IPS DF 19.7 (cell line): ENCODE measurements around the gene HECTD4.
"Not testable (repeated sequence)": the region's sequence is repeated elsewhere in the genome, so short reads cannot be mapped to it uniquely, and the experiment has no call there.

ENCODE experiments used
- DNase-seq: peaks from one replicate; pipeline ENCODE4 v3.0.0-alpha.2; 2013; ENCODE audit warnings: low read depth, low spot score

HECTD4 gene

DNA sequence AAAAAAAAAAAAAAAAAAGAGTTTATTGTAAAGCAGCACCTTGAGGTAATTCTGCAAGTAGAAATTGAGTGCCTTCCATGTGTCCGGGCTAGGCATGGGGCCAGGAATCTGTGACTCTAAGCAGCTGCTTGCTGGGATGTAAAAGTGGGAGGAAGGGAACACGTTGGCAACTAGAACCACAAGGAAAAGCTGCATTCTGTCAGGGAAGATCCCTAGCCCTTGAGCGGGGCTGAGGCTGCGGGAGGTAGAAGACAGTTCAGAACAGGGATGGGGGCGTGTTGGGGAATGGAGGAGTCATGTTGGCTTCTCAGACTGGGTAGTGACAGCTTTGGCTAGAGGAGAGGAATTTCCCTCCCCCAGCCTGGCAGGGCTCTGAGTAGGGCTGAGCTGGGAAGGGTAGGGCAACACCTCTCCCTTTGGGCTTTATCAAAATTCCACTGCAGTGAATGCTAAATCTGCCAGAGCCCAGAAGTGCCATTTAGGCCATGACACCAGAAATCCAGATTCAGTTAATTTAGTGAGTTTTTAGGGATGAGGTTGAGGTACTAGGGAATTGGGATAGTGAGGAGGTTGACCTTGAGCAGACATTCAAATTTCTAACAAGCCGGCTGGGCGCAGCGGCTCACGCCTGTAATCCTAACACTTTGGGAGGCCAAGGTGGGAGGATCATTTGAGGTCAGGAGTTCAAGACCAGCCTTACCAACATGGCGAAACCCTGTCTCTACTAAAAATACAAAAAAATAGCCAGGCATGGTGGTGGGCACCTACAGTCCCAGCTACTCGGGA, 260.3 kb downstream of the HECTD4 start:
- no peak for DNase-seq

DNA sequence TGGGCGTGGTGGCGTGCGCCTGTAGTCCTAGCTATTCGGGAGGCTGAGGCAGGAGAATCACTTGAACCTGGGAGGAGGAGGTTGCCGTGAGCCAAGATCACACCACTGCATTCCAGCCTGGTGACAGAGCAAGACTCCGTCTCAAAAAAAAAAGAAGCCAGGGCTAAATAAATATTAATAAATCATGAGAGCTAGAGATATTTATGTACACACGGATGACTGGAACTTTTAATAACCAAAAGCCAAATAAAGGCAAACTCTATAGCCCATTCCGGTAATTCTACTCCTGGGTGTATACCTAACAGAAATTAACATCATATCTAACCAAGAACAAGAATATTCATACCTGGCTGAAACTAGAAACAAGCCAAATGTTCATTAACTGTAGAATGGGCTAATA, 264.5 kb downstream of the HECTD4 start:
- no peak for DNase-seq

- DNase-seq: peak; percentile 82
Measured at GRCh38 chr12:112116232-112117060, 265.8 kb downstream of the HECTD4 start.

- DNase-seq: no peak
Measured at GRCh38 chr12:112115259-112116045, 266.8 kb downstream of the HECTD4 start.

DNA sequence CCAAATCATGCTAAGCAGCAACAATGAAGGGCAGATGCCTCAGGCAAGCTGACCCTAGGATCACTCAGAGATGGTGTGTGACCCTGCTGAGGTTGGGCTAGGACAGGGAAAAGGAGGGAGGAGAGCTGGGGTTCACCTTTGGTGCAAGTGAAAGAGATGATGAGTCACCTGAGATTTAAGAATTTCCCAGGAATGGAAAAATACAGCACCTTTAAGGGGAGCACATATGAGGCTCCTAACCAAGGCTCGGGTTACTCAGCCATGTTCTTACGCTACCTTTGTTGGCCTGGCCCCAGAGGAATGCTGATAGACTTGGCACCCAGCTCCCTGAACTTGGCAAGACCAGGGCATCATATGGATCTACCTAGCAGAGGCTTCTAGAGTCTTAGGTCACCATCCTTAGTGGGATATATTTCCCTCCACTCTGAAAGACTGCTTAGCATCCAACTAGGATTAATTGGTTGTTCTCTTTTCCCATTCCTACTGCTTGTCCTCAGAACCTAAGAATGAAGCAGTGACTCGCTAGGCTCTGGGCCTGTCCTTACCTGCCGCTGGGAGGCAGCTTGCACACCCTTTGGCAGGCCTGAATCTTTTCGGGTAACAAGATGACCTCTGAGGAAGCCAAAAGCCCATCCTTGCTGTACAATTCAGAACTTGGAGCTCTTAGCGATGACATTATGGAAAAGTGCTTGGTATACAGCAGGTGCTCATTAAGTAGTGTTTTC, 269.7 kb downstream of the HECTD4 start:
- DNase-seq: peak; percentile 30

DNA sequence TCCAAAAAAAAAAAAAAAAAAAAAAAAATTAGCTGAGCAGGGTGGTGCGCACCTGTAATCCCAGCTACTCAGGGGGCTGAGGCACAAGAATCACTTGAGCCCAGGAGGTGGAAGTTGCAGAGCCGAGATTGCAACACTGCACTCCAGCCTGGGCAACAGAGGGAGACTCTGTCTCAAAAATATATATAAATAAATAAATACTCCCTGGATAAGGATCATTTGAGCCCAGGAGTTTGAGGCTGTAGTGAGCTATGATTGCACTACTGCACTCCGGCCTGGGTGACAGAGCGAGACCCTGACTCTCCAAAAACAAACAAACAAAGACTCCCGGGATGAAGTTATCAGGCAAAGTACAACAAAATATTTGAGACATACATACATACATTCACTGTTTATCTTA, 270.3 kb downstream of the HECTD4 start:
- no peak for DNase-seq

DNA sequence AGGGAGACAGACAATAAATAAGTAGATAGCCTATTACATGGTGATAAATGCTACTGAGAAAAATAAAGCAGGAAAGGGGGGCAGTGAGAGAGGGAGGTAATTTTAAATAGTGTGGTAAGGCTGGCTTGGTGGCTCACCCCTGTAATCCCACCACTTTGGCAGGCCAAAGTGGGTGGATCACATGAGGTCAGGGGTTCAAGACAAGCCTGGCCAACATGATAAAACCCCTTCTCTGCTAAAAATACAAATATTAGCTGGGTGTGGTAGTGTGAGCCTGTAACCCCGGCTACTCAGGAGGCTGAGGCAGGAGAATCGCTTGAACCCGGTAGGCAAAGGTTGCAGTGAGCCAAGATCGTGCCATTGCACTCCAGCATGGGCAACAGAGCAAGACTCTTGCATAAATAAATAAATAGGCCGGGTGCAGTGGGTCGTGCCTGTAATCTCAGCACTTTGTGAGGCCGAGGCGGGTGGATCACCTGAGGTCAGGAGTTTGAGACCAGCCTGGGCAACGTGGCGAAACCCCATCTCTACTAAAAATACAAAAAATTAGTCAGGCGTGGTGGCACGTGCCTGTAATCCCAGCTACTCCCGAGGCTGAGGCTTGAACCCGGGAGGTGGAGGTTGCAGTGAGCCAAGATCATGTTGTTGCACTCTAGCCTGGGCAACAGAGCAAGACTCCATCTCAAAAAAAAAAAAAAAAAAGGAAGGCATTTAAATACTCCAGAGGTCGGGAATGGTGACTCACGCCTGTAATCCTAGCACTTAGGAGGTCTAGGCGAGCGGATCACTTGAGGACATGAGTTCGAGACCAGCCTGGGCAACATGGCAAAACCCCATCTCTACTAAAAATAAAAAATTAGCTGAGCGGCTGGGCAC, 271.2 kb downstream of the HECTD4 start:
- DNase-seq: not testable (repeated sequence)
